ENCODE data around the gene SSC4D. TPM values are rescaled to one million over a fixed set of nuclear protein-coding genes. Genes with fewer than 3 reads are reported as not detected.
"Not testable (repeated sequence)": the region's sequence is repeated elsewhere in the genome, so short reads cannot be mapped to it uniquely, and the experiment has no call there.

SSC4D gene
- polyA plus RNA-seq, 2 donors = 0.59 to 0.88 TPM

GRCh38 chr7:76423666-76424412 lies 14.3 kb upstream of the SSC4D start:
- peak overlapping the region in 1 of 2 donors; percentile 50 for H3K27ac ChIP-seq (ENCODE audit: low read depth in 2 of 2, low read length in 1 of 2)
- peaks cover 0 to 2% of the 10 kb centered on the region in 2 donors for H3K4me1 ChIP-seq (ENCODE audit: control insufficient read depth in 2 of 2, insufficient read depth in 2 of 2, low read length in 1 of 2)
- no peaks in the 10 kb centered on the region for H3K36me3 ChIP-seq (ENCODE audit: control insufficient read depth in 2 of 2, insufficient read depth in 2 of 2, low read length in 1 of 2)
- H3K27me3 ChIP-seq (ENCODE audit: control insufficient read depth in 1 of 2, insufficient read depth in 2 of 2, low read length in 2 of 2) = no peaks in the 10 kb centered on the region
- 55 to 61% methylated on average over 14 to 15 of the region's 15 CpGs for WGBS, 2 donors
- H3K4me3 ChIP-seq (ENCODE audit: low read depth in 1 of 2, low read length in 2 of 2) = no peak overlapping the region
- H3K9me3 ChIP-seq (ENCODE audit: control insufficient read depth in 2 of 2, insufficient read depth in 1 of 2, low read depth in 1 of 2, low read length in 1 of 2) = no peaks in the 10 kb centered on the region

- H3K4me3 ChIP-seq (ENCODE audit: low read depth in 1 of 2, low read length in 2 of 2); H3K27me3 ChIP-seq (ENCODE audit: control insufficient read depth in 1 of 2, insufficient read depth in 2 of 2, low read length in 2 of 2): not testable (repeated sequence)
- 76 to 90% methylated on average over 6 of the region's 6 CpGs for WGBS, 2 donors
Measured at GRCh38 chr7:76421097-76421496, 11.6 kb upstream of the SSC4D start.

GRCh38 chr7:76417654-76418310 lies 8.3 kb upstream of the SSC4D start:
- WGBS, 2 donors = 92 to 94% methylated on average over 10 of the region's 10 CpGs
- H3K27me3 ChIP-seq (ENCODE audit: control insufficient read depth in 1 of 2, insufficient read depth in 2 of 2, low read length in 2 of 2); H3K36me3 ChIP-seq (ENCODE audit: control insufficient read depth in 2 of 2, insufficient read depth in 2 of 2, low read length in 1 of 2); H3K9me3 ChIP-seq (ENCODE audit: control insufficient read depth in 2 of 2, insufficient read depth in 1 of 2, low read depth in 1 of 2, low read length in 1 of 2); H3K4me3 ChIP-seq (ENCODE audit: low read depth in 1 of 2, low read length in 2 of 2); H3K27ac ChIP-seq (ENCODE audit: low read depth in 2 of 2, low read length in 1 of 2); H3K4me1 ChIP-seq (ENCODE audit: control insufficient read depth in 2 of 2, insufficient read depth in 2 of 2, low read length in 1 of 2): not testable (repeated sequence)

More at GRCh38 chr7:76421097-76421496, 11.6 kb upstream of the SSC4D start:
- not testable (repeated sequence) for H3K27ac ChIP-seq (ENCODE audit: low read depth in 2 of 2, low read length in 1 of 2); H3K36me3 ChIP-seq (ENCODE audit: control insufficient read depth in 2 of 2, insufficient read depth in 2 of 2, low read length in 1 of 2); H3K9me3 ChIP-seq (ENCODE audit: control insufficient read depth in 2 of 2, insufficient read depth in 1 of 2, low read depth in 1 of 2, low read length in 1 of 2); H3K4me1 ChIP-seq (ENCODE audit: control insufficient read depth in 2 of 2, insufficient read depth in 2 of 2, low read length in 1 of 2)

- H3K36me3 ChIP-seq (ENCODE audit: control insufficient read depth in 2 of 2, insufficient read depth in 2 of 2, low read length in 1 of 2) = no peaks in the 10 kb centered on the region
- H3K9me3 ChIP-seq (ENCODE audit: control insufficient read depth in 2 of 2, insufficient read depth in 1 of 2, low read depth in 1 of 2, low read length in 1 of 2) = no peaks in the 10 kb centered on the region
- H3K27me3 ChIP-seq (ENCODE audit: control insufficient read depth in 1 of 2, insufficient read depth in 2 of 2, low read length in 2 of 2) = no peaks in the 10 kb centered on the region
- no peak overlapping the region for H3K27ac ChIP-seq (ENCODE audit: low read depth in 2 of 2, low read length in 1 of 2)
- no peak overlapping the region for H3K4me3 ChIP-seq (ENCODE audit: low read depth in 1 of 2, low read length in 2 of 2)
- H3K4me1 ChIP-seq (ENCODE audit: control insufficient read depth in 2 of 2, insufficient read depth in 2 of 2, low read length in 1 of 2) = no peaks in the 10 kb centered on the region
- 76 to 82% methylated on average over 5 of the region's 5 CpGs for WGBS, 2 donors
Measured at GRCh38 chr7:76412249-76412648, 2.8 kb upstream of the SSC4D start.

GRCh38 chr7:76411626-76412025 lies 2.1 kb upstream of the SSC4D start:
- WGBS, 2 donors = 71 to 88% methylated on average over 1 of the region's 1 CpG
- Histone ChIP-seq H3K36me3 (ENCODE audit: control insufficient read depth in 2 of 2, insufficient read depth in 2 of 2, low read length in 1 of 2) (no peaks in the 10 kb centered on the region), H3K4me3 (ENCODE audit: low read depth in 1 of 2, low read length in 2 of 2) (no peak overlapping the region), H3K27me3 (ENCODE audit: control insufficient read depth in 1 of 2, insufficient read depth in 2 of 2, low read length in 2 of 2) (no peaks in the 10 kb centered on the region), H3K9me3 (ENCODE audit: control insufficient read depth in 2 of 2, insufficient read depth in 1 of 2, low read depth in 1 of 2, low read length in 1 of 2) (no peaks in the 10 kb centered on the region), H3K27ac (ENCODE audit: low read depth in 2 of 2, low read length in 1 of 2) (no peak overlapping the region), H3K4me1 (ENCODE audit: control insufficient read depth in 2 of 2, insufficient read depth in 2 of 2, low read length in 1 of 2) (no peaks in the 10 kb centered on the region)

GRCh38 chr7:76408121-76408560 lies 1.4 kb downstream of the SSC4D start:
- no peaks in the 10 kb centered on the region for H3K36me3 ChIP-seq (ENCODE audit: control insufficient read depth in 2 of 2, insufficient read depth in 2 of 2, low read length in 1 of 2)
- no peak overlapping the region for H3K4me3 ChIP-seq (ENCODE audit: low read depth in 1 of 2, low read length in 2 of 2)
- H3K4me1 ChIP-seq (ENCODE audit: control insufficient read depth in 2 of 2, insufficient read depth in 2 of 2, low read length in 1 of 2) = no peaks in the 10 kb centered on the region
- H3K27ac ChIP-seq (ENCODE audit: low read depth in 2 of 2, low read length in 1 of 2) = no peak overlapping the region
- H3K27me3 ChIP-seq (ENCODE audit: control insufficient read depth in 1 of 2, insufficient read depth in 2 of 2, low read length in 2 of 2) = no peaks in the 10 kb centered on the region
- H3K9me3 ChIP-seq (ENCODE audit: control insufficient read depth in 2 of 2, insufficient read depth in 1 of 2, low read depth in 1 of 2, low read length in 1 of 2) = no peaks in the 10 kb centered on the region

- Histone ChIP-seq H3K4me1 (ENCODE audit: control insufficient read depth in 2 of 2, insufficient read depth in 2 of 2, low read length in 1 of 2) (no peaks in the 10 kb centered on the region), H3K27ac (ENCODE audit: low read depth in 2 of 2, low read length in 1 of 2) (no peak overlapping the region), H3K9me3 (ENCODE audit: control insufficient read depth in 2 of 2, insufficient read depth in 1 of 2, low read depth in 1 of 2, low read length in 1 of 2) (no peaks in the 10 kb centered on the region), H3K27me3 (ENCODE audit: control insufficient read depth in 1 of 2, insufficient read depth in 2 of 2, low read length in 2 of 2) (no peaks in the 10 kb centered on the region), H3K36me3 (ENCODE audit: control insufficient read depth in 2 of 2, insufficient read depth in 2 of 2, low read length in 1 of 2) (no peaks in the 10 kb centered on the region), H3K4me3 (ENCODE audit: low read depth in 1 of 2, low read length in 2 of 2) (no peak overlapping the region)
- 78 to 89% methylated on average over 4 of the region's 4 CpGs for WGBS, 2 donors
Measured at GRCh38 chr7:76407718-76408117, 1.8 kb downstream of the SSC4D start.

- H3K4me3 ChIP-seq (ENCODE audit: low read depth in 1 of 2, low read length in 2 of 2) = no peak overlapping the region
- WGBS, 2 donors = 89 to 91% methylated on average over 9 of the region's 9 CpGs
- H3K4me1 ChIP-seq (ENCODE audit: control insufficient read depth in 2 of 2, insufficient read depth in 2 of 2, low read length in 1 of 2) = no peaks in the 10 kb centered on the region
- no peaks in the 10 kb centered on the region for H3K27me3 ChIP-seq (ENCODE audit: control insufficient read depth in 1 of 2, insufficient read depth in 2 of 2, low read length in 2 of 2)
- H3K9me3 ChIP-seq (ENCODE audit: control insufficient read depth in 2 of 2, insufficient read depth in 1 of 2, low read depth in 1 of 2, low read length in 1 of 2) = no peaks in the 10 kb centered on the region
- H3K27ac ChIP-seq (ENCODE audit: low read depth in 2 of 2, low read length in 1 of 2) = no peak overlapping the region
- H3K36me3 ChIP-seq (ENCODE audit: control insufficient read depth in 2 of 2, insufficient read depth in 2 of 2, low read length in 1 of 2) = no peaks in the 10 kb centered on the region
Measured at GRCh38 chr7:76405738-76406137, 3.8 kb downstream of the SSC4D start.

GRCh38 chr7:76403780-76404494 lies 5.6 kb downstream of the SSC4D start:
- H3K9me3 ChIP-seq (ENCODE audit: control insufficient read depth in 2 of 2, insufficient read depth in 1 of 2, low read depth in 1 of 2, low read length in 1 of 2) = no peaks in the 10 kb centered on the region
- no peak overlapping the region for H3K27ac ChIP-seq (ENCODE audit: low read depth in 2 of 2, low read length in 1 of 2)
- no peaks in the 10 kb centered on the region for H3K4me1 ChIP-seq (ENCODE audit: control insufficient read depth in 2 of 2, insufficient read depth in 2 of 2, low read length in 1 of 2)
- no peak overlapping the region for H3K4me3 ChIP-seq (ENCODE audit: low read depth in 1 of 2, low read length in 2 of 2)
- peaks cover 0 to 3% of the 10 kb centered on the region in 2 donors for H3K36me3 ChIP-seq (ENCODE audit: control insufficient read depth in 2 of 2, insufficient read depth in 2 of 2, low read length in 1 of 2)
- no peaks in the 10 kb centered on the region for H3K27me3 ChIP-seq (ENCODE audit: control insufficient read depth in 1 of 2, insufficient read depth in 2 of 2, low read length in 2 of 2)
- 87 to 90% methylated on average over 10 of the region's 10 CpGs for WGBS, 2 donors

Data from esophagus (tissue), 2 donors.